Caco-2 (cell line): ENCODE results near the gene IRF9. TPM values are rescaled to one million over a fixed set of nuclear protein-coding genes. Genes with fewer than 3 reads are reported as not detected.

Experiments
- BruUV-seq: library from RNA; stranded (reverse); fragments of 400-500 nt; replicated peaks from 2 replicates; lab custom pipeline; 2021; lab: Mats Ljungman, UMichigan
- CTCF ChIA-PET: fragments of 300-600 bp; sonication (Branson Sonifier 250); formaldehyde crosslinking; loops from one replicate; lab custom pipeline; 2022; ENCODE audit warnings: antibody characterized with exemption; lab: Charles Lee
- POLR2A ChIA-PET: fragments of 300-600 bp; sonication (Branson Sonifier 250); formaldehyde crosslinking; loops from one replicate; lab custom pipeline; 2022; ENCODE audit warnings: antibody characterized with exemption; lab: Charles Lee
- DNase-seq, 2 experiments: peaks; one replicate each; pipeline versions ENCODE4 v3.0.0 to v3.0.0-alpha.2; 2020 to 2022
- H3K27me3 ChIP-seq: replicated peaks from 2 replicates; pipeline ENCODE4 v1.6.0; 2011; ENCODE audit warnings: low read length; ENCODE audit not compliant: control insufficient read depth, insufficient read depth
- H3K36me3 ChIP-seq: 2 replicates; pipeline ENCODE4 v1.5.1; 2011; ENCODE audit warnings: low read length; ENCODE audit not compliant: control insufficient read depth, insufficient read depth
- H3K4me1 ChIP-seq: fragments of 250-450 bp; sonication (Bioruptor Pico); 2 replicates; pipeline ENCODE4 v1.5.1; 2020; ENCODE audit warnings: mild to moderate bottlenecking
- H3K4me3 ChIP-seq: 2 replicates; pipeline ENCODE4 v1.5.1; 2011; ENCODE audit warnings: low read depth, mild to moderate bottlenecking, control low read depth, low read length
- H3K9me3 ChIP-seq: fragments of 250-450 bp; sonication (Bioruptor Pico); 2 replicates; pipeline ENCODE4 v1.5.1; 2020; ENCODE audit warnings: mild to moderate bottlenecking, moderate library complexity
- H3K27ac Mint-ChIP-seq: one replicate; pipeline ENCODE4 v1.8.0; 2022; ENCODE audit warnings: mixed read lengths; ENCODE audit not compliant: unreplicated experiment
- H3K27me3 Mint-ChIP-seq: one replicate; pipeline ENCODE4 v1.8.0; 2022; ENCODE audit warnings: mixed read lengths; ENCODE audit not compliant: insufficient read depth, unreplicated experiment
- H3K36me3 Mint-ChIP-seq: one replicate; pipeline ENCODE4 v1.8.0; 2022; ENCODE audit warnings: mild to moderate bottlenecking, mixed read lengths; ENCODE audit not compliant: insufficient read depth, unreplicated experiment
- H3K4me1 Mint-ChIP-seq: one replicate; pipeline ENCODE4 v1.8.0; 2022; ENCODE audit warnings: low read depth, mixed read lengths; ENCODE audit not compliant: unreplicated experiment
- H3K4me3 Mint-ChIP-seq: one replicate; pipeline ENCODE4 v1.8.0; 2022; ENCODE audit warnings: mild to moderate bottlenecking, moderate library complexity, mixed read lengths; ENCODE audit not compliant: unreplicated experiment
- H3K9me3 Mint-ChIP-seq: one replicate; pipeline ENCODE4 v1.8.0; 2022; ENCODE audit warnings: mixed read lengths; ENCODE audit not compliant: unreplicated experiment
- intact Hi-C: fragments of 100-400 bp; cut with micrococcal nuclease; formaldehyde crosslinking; loops from one replicate; pipeline ENCODE4 v1.10.0; 2022; ENCODE audit not compliant: unreplicated experiment
- total RNA-seq: library from RNA; stranded (reverse); gene quantifications from 2 replicates; pipeline ENCODE4 v1.2.3, GENCODE V29; 2022
- TF ChIP-seq, protein P1 (sequence below), 2 experiments: fragments of 200-600 bp in 1 of 2; IDR thresholded peaks; 1 replicate in 1 of 2; 2 replicates in 1 of 2; pipeline versions ENCODE4 v1.5.1 to v1.8.0; 2011 to 2022; ENCODE audit warnings: antibody characterized with exemption in 1 of 2, control low read depth in 1 of 2, inconsistent platforms in 1 of 2, low read depth in 1 of 2, low read length in 1 of 2, mild to moderate bottlenecking in 1 of 2, moderate library complexity in 1 of 2; ENCODE audit not compliant: insufficient read depth in 1 of 2, severe bottlenecking in 1 of 2, unreplicated experiment in 1 of 2

The IRF9 gene
- total RNA-seq, 1 experiment from 2014 or later = 55.4 TPM

DNA sequence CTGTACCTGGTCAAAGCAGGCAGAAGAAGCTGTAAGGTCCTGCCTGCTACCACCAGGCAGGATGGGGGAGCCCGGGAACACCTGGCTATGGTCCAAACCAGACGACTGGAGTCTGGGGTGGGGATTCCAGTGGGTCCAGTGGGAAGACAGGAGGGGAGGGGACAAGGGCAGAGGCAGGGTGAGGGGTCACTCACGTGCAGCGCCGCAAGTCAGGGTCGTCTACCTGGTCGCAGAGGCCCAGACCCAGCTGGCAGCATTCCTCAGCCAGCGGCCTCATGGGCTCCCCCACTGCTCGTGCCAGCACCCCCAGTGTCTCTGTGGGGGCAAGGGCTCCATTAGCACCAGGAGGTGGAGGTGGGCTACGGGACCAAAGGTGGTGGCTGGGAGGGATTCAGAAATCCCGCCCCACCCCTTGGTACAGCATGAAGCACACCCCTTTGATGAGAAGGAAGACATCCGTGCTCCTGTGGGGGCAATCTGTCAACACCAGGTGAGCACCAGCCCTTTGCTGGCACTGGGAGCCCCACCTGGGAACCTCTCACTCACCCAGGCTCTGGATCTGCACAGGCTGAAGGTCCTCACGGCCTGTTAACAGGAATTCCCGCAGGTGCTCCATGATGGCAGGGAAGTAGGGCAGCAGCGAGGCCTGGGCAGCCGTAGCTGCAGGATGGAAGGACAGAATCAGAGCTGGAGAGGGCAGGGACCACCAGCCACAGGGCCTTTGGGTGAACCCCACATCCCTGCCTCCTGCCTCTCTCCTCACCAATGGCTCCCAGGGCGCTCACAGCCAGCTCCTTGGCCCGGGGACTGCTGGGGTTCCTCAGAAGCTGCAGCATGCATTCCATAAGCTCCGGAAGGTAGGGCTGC is 23.3 kb downstream of the IRF9 start:
- Histone ChIP-seq H3K27me3 (no peaks in the 10 kb centered on the region), H3K4me1 (no peaks in the 10 kb centered on the region), H3K4me3 (no peak overlapping the region), H3K36me3 (peaks cover 3% of the 10 kb centered on the region), H3K9me3 (no peaks in the 10 kb centered on the region)
- peaks cover 12% of the 10 kb centered on the region for H3K4me1 Mint-ChIP-seq
- no peak overlapping the region for H3K4me3 Mint-ChIP-seq
- TF ChIP-seq, protein P1, sequence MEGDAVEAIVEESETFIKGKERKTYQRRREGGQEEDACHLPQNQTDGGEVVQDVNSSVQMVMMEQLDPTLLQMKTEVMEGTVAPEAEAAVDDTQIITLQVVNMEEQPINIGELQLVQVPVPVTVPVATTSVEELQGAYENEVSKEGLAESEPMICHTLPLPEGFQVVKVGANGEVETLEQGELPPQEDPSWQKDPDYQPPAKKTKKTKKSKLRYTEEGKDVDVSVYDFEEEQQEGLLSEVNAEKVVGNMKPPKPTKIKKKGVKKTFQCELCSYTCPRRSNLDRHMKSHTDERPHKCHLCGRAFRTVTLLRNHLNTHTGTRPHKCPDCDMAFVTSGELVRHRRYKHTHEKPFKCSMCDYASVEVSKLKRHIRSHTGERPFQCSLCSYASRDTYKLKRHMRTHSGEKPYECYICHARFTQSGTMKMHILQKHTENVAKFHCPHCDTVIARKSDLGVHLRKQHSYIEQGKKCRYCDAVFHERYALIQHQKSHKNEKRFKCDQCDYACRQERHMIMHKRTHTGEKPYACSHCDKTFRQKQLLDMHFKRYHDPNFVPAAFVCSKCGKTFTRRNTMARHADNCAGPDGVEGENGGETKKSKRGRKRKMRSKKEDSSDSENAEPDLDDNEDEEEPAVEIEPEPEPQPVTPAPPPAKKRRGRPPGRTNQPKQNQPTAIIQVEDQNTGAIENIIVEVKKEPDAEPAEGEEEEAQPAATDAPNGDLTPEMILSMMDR (IDR thresholded peaks at IDR 0.05; ENCODE audit: insufficient read depth in 1 of 2, low read depth in 1 of 2, low read length in 1 of 2, severe bottlenecking in 1 of 2, unreplicated experiment in 1 of 2) = no peak
- intact Hi-C loops = no loop called here
- no peak for DNase-seq
- H3K9me3 Mint-ChIP-seq = no peaks in the 10 kb centered on the region
- no TSS peak for BruUV-seq
- H3K36me3 Mint-ChIP-seq = peaks cover 63% of the 10 kb centered on the region
- POLR2A ChIA-PET = no interaction called here
- CTCF ChIA-PET = no interaction called here
- H3K27ac Mint-ChIP-seq = no peak overlapping the region
- no peaks in the 10 kb centered on the region for H3K27me3 Mint-ChIP-seq

DNA sequence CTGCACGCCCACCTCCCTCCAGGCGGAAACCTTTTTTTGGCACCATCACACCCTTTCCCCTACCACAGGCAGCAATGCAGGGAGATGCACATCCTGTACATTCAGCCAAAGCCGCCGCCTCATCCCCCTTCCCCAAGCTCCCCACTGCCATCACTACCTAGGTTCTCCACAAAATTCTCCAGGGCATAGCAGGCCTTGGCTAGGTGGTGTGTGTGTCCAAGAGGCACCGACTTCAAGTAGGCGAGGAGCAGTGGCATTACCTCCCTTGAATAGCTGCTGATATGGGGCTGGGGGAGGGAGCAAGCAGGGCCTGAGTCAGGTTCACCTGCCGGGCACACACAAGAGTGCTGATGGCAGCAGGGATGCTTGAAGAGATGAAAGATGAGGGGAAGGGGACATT is 24.0 kb downstream of the IRF9 start:
- H3K36me3 Mint-ChIP-seq = peaks cover 62% of the 10 kb centered on the region
- CTCF ChIA-PET = no interaction called here

DNA sequence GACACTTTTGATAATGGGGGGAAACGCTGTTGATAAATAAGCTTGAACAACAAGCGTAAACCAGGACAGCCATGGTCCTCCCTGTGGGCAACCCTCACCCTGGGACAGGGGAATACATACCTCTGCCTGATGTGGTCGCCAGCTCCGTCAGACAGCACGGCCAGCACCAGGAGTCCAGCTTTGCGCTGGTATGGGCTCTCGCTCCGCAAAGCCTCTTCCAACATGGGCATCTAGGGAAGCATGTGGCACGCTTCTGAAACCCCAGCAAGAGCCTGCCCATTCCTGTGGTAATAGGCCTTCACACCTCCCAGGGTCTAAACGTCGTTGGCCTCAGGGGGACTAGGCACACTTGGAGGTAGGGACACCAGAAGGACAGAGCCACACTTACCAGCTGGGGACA is 24.7 kb downstream of the IRF9 start:
- peaks cover 61% of the 10 kb centered on the region for H3K36me3 Mint-ChIP-seq
- BruUV-seq = no TSS peak
- H3K9me3 Mint-ChIP-seq = no peaks in the 10 kb centered on the region
- intact Hi-C loops = no loop called here
- TF ChIP-seq, protein P1 (IDR thresholded peaks at IDR 0.05; ENCODE audit: insufficient read depth in 1 of 2, low read depth in 1 of 2, low read length in 1 of 2, severe bottlenecking in 1 of 2, unreplicated experiment in 1 of 2) = no peak
- ChIA-PET POLR2A (no interaction called here), CTCF (no interaction called here)
- Histone ChIP-seq H3K4me3 (no peak overlapping the region), H3K4me1 (no peaks in the 10 kb centered on the region), H3K36me3 (peaks cover 3% of the 10 kb centered on the region), H3K9me3 (no peaks in the 10 kb centered on the region), H3K27me3 (no peaks in the 10 kb centered on the region)
- H3K4me1 Mint-ChIP-seq = peaks cover 14% of the 10 kb centered on the region
- no peaks in the 10 kb centered on the region for H3K27me3 Mint-ChIP-seq
- no peak overlapping the region for H3K4me3 Mint-ChIP-seq
- H3K27ac Mint-ChIP-seq = no peak overlapping the region
- DNase-seq = no peak

More for the DNA sequence above, 24.0 kb downstream of the IRF9 start:
- intact Hi-C loops = no loop called here
- Mint-ChIP-seq H3K27me3 (no peaks in the 10 kb centered on the region), H3K27ac (peak overlapping the region; percentile 59), H3K9me3 (no peaks in the 10 kb centered on the region), H3K4me1 (peaks cover 14% of the 10 kb centered on the region), H3K4me3 (no peak overlapping the region)
- H3K36me3 ChIP-seq = peaks cover 3% of the 10 kb centered on the region
- H3K27me3 ChIP-seq = no peaks in the 10 kb centered on the region
- no peaks in the 10 kb centered on the region for H3K9me3 ChIP-seq
- no peaks in the 10 kb centered on the region for H3K4me1 ChIP-seq
- POLR2A ChIA-PET = no interaction called here
- BruUV-seq = no TSS peak
- no peak overlapping the region for H3K4me3 ChIP-seq
- DNase-seq = no peak
- TF ChIP-seq, protein P1 (IDR thresholded peaks at IDR 0.05; ENCODE audit: insufficient read depth in 1 of 2, low read depth in 1 of 2, low read length in 1 of 2, severe bottlenecking in 1 of 2, unreplicated experiment in 1 of 2) = no peak
